ENCODE data around the gene MAD1L1.

GRCh38 chr7:2025188-2025587, 207.6 kb downstream of the MAD1L1 start:
- TF ChIP-seq POLR2AphosphoS5 (IDR thresholded peaks at IDR 0.05; ENCODE audit: low read depth, low read length) (no peak), POLR2A (IDR thresholded peaks at IDR 0.05; ENCODE audit: low read depth, low read length) (no peak), TAF1 (IDR thresholded peaks at IDR 0.05; ENCODE audit: borderline replicate concordance, low read depth, low read length) (no peak)
